ACHN (cell line): ENCODE measurements around the gene ATP5F1B.
"Not testable (repeated sequence)": the region's sequence is repeated elsewhere in the genome, so short reads cannot be mapped to it uniquely, and the experiment has no call there.

Experiments
- DNase-seq: peaks from one replicate; pipeline ENCODE4 v3.0.0-alpha.2; 2015
- in situ Hi-C: cut with HindIII; loops from 2 replicates; pipeline ENCODE4 v1.10.0; 2017; ENCODE audit warnings: low sequenced_read_pairs, low pct_ligation_motif_present, low pct_unique_long_range_greater_than_20kb

Gene ATP5F1B

DNA sequence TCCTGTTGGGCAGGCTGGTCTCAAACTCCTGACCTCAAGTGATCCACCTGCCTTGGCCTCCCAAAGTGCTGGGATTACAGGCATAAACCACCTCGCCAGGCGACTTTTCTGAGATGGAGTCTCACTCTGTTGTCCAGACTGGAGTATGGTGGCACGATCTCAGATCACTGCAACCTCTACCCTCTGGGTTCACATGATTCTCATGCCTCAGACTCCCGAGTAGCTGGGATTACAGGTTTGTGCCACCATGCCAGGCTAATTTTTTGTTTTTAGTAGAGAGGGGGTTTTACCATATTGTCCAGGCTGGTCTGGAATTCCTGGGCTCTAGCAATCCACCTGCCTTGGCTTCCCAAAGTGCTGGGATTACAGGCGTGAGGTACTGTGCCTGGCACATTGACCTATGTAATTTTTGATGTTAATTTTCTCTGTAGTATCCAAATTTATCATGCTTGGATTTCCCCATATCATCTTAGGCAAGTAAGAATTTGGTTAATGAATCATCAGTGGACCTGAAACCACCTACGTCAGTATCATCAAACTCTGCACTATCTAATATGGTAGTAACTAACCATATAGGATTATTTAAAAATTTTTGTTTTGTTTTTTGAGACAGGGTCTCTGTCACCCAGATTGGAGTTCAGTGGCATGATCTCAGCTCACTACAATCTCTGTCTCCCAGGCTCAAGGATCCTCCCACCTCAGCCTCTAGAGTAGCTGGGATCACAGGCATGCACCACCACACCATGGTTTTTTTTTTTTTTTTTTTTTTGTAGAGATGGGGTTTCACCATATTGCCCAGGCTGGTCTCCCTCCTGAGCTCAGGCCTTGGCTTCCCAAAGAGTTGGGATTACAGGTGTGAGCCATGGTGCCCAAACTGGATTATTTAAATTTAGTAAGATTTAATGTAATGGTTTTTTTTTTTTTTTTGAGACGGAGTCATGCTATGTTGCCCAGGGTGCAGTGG, 11.9 kb upstream of the ATP5F1B start:
- no peak for DNase-seq
- in situ Hi-C loops: no loop called here

DNA sequence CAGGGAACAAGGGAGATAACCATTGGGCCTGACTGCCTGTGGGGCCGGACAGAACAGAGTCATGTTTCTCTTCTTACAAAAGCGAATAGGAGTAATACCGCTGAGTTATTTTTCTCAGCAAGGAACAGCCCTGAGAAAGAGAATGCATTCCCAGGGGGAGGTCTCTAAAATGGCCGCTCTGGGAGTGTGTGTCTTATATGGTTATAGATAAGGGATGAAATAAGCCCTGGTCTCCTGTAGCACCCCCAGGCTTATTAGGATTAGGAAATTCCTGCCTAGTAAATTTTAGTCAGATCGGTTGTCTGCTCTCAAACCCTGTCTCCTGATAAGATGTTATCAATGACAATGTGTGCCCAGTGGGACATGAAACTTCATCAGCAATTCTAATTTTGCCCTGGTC, 8.0 kb upstream of the ATP5F1B start:
- DNase-seq, in situ Hi-C loops: not testable (repeated sequence)

DNA sequence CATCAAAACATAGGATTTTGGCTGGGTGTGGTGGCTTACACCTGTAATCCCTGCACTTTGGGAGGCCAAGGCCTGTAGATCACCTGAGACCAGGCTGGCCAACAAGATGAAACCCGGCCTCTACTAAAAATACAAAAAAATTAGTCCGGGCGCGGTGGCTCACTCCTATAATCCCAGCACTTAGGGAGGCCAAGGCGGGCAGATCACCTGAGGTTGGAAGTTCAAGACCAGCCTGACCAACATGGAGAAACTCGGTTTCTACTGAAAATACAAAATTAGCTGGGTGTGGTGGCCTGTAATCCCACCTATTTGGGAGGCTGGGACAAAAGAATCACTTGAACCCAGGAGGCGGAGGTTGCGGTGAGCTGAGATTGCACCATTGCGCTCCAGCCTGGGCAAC, 2.2 kb upstream of the ATP5F1B start:
- in situ Hi-C loops, DNase-seq: not testable (repeated sequence)

DNA sequence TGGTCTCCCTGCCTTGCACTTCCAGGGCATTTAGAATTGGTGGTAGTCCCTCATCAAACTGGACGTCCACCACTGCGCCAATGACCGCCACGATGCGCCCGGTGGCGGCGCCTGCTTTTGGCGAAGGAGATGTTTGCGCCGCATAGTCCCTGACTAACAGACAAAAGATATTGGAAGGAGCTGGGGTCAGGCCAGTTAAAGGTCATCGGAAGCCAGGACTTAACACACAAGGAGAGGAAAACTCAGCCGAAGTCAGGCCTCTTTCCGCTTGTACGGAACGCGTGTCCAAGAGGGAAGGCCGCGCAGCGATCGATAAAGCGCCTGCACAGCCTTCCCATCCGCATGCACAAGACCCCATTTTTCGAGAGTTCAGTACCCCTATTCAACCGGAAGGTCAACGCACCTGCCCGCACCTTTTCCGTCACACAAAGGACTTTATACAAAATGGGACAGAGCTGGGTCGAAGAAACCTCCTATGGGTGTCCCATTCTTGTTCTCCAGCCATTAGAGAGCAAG, 525 bp downstream of the ATP5F1B start:
- peak; percentile 33 for DNase-seq
- in situ Hi-C loops: no loop called here

DNA sequence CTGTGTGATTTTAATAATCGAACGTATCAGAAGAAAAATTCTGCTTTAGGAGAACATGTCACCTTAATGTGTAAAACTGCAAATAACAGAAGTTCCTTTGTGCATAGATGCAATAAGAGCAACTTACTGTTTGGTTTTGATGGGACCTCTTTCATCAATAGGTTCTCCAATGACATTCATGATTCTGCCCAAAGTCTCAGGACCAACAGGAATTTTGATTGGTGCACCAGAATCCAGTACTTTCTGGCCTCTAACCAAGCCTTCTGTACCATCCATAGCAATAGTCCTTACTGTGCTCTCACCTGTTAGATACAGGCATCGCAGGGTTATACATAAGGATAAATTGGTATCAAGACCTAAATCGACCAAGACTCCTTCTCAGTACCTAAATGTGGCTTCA, 1.1 kb downstream of the ATP5F1B start:
- peak; percentile 30 for DNase-seq
- in situ Hi-C loops: no loop called here

DNA sequence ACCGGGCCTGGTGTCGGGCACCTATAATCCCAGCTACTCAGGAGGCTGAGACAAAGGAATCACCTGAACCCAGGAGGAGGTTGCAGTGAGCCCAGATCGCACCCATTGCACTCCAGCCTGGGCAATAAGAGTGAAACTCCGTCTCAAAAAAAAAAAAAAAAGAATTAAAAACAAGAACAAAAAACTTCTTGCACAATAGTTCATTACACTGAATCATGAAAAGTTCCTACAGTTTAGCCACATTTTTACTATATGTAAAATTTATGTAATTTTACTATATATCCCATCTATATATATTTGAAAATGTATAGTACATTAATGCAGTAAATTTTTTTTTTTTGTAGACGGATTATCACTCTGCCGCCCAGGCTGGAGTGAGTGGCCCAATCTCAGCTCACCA, 4.6 kb downstream of the ATP5F1B start:
- no peak for DNase-seq
- in situ Hi-C loops: no loop called here

DNA sequence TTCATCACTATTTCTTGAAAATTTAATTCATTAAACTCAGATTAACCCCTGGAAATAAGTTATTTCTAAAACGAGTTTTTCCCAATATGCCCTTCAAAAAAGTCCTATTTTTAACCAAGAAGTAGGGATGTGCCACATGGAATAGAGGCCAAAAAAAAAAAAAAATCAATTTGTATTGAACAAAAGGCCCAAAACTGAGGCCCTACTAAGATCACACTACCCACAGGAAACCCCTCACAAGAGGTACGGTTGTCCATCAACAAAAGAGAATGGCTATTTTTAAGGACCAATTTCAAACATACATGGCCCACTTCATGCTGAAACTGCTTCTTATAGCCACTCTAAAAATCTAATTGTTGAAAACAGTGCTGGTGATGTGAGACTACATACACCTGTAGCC, 8.2 kb downstream of the ATP5F1B start:
- DNase-seq: no peak
- in situ Hi-C loops: no loop called here

DNA sequence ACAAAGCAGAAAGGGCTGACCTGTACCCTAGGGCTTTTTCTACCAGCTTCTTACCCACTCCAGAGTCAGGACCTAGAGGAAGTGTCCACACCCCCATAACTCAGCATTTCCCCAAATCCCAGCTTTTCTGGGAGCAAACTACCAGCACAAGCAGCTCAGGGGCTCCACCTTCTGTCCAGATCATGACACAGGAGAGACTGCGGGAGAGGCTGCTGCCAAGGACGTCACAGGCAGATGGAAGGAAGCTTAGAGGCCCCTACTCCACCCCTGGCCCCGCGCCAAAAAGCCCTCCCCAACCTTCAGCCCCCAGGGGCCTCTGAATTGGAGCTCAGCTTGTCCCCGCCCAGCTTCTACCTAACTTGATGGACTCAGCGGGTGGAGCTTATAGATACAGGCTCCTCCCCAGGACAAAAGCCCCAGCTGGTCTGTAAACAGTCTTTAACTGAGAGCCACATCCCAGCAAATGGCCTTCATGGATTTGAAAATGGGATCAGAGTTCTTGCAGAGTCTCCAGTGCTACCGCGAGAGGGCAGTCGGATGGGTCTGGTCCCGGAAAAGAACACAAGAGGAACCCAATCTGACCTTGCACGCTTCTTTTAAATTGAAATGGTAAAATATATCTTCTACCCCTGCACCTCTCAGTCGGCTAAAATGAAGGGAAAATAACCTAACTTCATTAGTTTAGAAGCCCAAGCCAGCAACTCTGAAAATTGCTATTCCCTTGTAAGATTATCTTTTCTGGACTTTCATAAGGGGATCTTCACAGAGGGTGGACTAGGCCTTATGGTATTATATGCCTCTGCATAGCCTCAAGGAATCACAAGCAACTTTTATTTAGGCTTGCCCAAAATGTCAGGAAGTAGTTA, 8.9 kb downstream of the ATP5F1B start:
- in situ Hi-C loops: no loop called here
- peak; percentile 100 for DNase-seq

DNA sequence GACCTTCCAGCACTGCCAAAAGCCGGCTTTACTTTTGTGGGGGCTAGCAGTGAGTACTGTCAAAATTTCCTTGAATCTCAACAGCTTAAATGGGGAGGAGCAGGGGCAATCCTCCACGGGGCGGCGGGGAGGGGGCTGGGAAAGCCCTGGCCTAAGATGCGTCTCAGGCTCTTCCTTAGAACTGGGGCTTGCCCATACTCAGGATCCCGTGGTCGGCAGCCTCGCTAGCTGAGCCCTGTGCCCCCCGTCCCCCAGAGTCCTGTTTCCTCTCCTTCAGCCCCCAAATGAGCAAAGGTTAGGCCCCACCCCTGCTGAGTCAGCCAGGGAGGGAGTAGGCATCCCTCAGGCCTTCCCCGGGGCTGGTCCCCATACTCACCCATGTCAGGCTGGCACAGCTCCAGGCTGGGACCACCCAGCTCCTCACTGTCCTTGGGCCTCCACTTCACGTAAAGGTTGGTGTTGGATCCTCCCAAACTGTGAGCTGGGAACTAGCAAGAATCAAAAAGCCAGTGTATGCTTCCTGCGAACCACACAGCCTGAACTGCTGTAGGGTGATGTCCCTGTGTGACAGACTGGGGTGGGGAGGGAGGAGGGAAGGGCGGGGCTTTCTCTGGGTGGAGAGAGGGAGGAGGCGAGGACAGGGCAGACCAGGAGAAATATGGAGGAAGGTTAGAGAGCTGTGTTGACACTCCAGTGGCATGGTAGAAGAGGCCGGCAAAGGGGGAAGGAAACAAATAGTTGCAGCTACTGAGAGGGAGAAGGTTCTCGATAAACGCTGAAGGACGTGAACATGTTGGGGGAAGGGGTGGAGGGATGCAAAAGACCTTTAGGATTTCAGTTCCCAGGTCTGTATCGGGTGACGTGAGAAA, 9.7 kb downstream of the ATP5F1B start:
- DNase-seq: peak; percentile 95
- in situ Hi-C loops: no loop called here

DNA sequence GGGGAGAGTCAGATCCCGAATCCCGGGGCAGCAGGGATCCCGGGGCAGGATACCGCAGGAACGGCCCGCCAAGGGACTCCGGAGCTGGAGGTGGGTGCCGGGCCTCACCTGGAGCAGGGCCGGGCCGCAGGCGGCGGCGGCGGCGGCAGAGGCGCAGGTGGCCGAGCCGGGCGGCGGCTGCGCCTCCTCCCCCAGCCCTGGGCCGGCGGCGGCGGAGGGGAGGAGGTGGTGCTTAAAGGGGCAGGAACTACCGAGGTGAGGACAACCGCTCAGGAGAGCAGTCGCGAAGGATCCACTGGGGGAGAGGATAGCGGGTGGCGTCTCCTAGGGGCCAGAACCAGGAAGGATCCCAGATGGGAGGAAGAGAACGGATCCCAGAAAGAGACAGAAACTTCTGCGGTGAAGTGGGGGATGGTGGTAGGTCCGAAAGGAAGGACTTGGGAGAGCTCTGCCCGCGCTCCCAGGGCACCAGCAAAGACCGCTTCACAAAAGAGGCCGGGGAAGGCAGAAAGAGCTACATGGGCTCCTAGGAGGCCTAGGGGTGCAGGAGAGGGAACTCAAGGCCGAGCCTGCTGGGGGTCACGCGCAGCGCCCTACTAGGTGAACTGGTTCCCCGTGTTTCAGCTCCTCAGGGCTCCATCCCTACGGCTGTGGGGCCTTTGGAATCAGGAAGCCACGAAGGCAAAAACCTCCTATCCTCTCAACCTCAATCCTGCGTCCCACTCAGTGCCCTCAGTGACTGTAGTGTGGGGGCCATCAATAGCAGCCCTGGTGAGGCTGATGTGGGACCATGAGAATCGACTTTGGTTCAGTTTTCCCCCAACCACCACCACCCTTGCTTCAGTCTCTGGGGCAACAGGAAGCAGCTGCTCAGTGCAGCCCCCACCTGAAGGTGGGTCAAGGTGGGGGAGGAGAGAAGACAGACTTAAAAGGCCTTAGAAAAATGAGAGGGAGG, 10.7 kb downstream of the ATP5F1B start:
- in situ Hi-C loops: no loop called here

DNA sequence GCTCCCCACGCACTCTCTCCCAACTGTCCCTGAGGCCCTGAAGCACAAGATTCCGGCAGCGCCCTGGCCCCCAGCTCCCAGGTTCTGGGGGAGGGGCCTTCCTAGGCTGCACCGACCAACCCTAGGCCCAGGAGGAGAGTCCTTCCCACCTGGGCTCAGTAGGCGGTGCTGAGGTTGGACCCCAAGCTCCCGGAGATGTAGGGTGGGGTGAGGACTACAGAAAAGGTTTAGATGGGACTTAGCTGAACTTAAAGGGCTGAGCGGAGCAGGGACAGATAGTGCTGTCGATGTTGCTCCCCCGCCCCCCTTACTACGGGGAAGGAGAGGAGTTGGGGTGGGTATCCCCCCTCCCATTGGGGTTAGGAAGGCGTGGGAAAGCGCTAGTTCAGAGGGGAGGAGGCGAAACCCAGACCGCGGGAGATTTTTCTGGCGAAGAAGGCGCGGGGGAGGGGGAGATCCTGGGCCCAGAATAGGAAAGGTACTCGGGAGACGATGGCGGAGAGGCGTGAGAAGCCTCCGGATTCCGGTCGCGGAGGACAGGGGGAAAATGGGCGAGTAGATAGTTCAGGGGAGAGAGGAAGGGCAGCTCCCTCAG, 11.4 kb downstream of the ATP5F1B start:
- in situ Hi-C loops: no loop called here
- peak; percentile 74 for DNase-seq

More for the DNA sequence above, 10.7 kb downstream of the ATP5F1B start:
- DNase-seq: peak; percentile 98

DNA sequence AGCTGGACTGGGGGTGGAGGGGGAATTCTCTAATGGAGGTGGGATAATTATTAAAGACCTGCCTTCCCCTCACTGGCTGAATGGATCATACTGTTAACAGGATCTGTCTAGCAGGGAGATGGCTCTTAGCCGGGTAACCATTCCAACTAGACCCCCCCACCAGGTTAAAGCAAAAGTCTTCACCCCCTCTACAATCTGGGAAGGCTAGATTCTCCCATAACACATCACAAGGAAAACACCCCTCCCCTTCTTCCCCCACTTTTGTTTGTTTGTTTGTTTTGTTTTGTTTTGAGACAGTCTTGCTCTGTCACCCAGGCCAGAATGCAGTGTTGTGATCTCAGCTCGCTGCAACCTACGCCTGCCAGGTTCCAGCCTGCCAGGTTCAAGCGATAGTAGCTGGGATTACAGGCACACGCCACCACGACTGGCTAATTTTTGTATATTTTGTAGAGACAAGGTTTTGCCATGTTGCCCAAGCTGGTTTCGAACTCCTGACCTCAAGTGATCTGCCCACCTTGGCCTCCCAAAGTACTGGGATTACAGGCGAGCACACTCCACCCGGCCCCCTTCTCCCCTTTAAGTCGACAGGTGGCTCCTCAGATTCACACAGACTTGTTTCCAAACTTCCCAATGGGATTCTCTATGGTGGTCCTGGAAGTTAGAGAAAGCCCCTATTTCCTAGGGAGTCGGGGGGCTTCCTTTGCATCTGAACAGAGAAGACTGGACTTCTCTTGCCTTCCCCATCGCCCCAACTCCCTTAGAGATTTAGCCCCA, 12.1 kb downstream of the ATP5F1B start:
- no peak for DNase-seq
- in situ Hi-C loops: no loop called here

DNA sequence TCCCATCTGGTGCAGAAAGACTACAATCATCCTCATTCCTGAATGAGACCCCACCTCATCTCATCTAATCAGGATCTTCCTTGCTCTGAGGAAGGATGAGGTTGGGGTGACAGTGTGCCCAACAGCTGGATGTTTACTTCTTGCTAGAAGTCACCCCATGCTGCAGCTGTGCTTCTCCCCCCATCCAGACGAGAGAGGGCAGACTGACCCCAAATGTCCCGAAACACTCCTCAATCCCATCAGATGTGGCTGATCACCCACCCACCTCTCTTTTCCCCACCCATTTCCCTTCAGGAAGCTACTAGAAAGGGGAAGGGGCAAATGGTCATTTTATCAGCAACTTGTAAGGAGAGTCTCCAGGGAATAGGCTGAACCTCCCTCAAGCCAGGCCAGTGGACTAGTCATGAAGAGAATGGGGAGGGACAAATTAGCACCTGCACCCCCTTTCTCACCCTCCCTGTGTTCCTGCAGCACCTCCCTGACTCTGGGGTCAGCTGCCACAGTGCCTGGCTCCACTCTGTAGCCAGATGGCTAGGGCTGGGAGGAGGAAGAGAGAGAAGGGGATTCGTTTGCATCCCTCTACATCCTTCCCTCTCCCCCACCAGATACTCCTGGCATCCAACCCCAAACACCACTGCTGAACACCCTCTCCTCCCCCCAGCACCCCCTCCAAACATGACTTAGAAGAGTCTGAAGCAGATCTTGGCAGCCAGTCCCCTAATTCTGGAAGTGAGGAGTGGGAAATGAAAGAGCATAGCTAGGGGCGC, 12.9 kb downstream of the ATP5F1B start:
- DNase-seq: no peak
- in situ Hi-C loops: no loop called here

DNA sequence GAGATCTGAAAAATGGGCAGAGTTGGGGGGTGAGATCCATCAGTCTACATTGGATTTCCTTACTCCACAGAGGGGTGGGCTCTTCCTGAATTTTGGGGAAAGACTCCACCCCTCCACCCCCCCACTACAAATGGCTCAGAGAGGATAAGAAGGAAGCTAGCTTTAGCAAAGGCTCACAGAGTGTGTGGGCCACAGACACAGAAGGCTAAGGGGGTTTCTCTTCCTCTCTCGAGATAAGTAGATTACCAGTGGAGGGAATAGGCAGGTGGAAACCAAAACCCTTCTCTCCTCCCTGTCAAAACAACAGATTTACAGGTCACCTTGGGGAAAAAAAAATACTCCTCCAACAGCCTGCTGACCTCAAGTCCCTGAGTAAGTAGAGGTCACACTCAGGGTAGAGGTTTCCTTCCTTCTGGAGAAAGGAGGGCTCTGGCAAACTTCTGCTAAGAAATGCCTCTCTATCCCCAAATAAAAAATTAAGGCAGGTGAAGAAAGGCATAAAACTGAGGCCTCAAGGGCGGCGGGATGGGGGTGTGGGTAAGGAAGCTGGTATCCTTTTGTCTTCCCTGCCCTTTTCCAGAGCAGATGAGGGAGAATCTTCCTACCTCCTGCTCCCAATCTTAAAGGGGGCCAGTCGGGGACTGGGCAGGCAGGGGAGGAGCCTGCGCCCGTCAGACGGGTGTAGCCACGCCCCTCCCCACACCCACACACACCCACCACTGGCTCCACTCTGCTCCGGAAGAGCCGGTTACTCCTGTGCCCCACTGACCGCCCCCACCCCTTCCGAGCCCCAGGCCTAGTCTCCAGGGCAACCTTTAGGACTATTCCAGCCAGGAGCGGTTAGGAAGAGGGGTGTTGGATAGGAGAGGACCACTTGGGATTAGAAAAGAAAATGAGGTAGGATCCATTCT, 13.7 kb downstream of the ATP5F1B start:
- in situ Hi-C loops: no loop called here
- peak; percentile 59 for DNase-seq

DNA sequence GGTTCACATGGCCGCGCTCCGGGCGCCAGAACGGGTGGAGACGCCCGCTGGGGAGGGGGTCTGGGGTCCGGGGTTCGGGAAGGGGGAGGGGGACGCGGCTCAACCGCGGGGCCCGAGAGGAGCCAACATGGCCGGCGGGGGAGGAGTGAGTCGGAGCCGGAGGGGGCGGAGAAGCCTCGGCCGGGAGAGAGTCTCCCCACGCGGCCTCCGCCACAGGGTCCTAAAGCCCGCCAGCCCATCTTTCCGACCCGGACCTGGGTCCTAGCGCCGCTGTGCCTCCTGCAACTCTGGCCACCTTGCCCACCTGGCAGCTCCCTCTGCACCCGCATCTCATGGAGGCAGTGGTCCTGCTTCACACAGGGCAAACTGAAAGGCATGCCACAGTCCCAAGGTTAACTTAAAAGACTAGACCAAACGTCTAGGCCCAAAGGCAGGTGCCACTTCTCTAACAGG, 15.6 kb downstream of the ATP5F1B start, which contains the start of gene BAZ2A:
Gene BAZ2A (minus strand): TSS at position 147 of the 453 bp plus-strand sequence. CDS start 12,796 bp downstream, outside the sequence.
- DNase-seq: peak; percentile 89
- in situ Hi-C loops: no loop called here
